ENCODE data around the gene DNAH2. TPM values are rescaled to one million over a fixed set of nuclear protein-coding genes. Genes with fewer than 3 reads are reported as not detected.

Gene DNAH2
- total RNA-seq, 4 donors from 2014 or later = 0.08 to 0.31 TPM; not detected in 2

- peaks cover 0 to 10% (median 0%) of the 10 kb centered on the region in 3 donors for H3K9me3 ChIP-seq
- H3K27me3 ChIP-seq = no peaks in the 10 kb centered on the region
- no peaks in the 10 kb centered on the region for H3K4me1 ChIP-seq
- no peak overlapping the region for H3K27ac ChIP-seq
- H3K36me3 ChIP-seq = peaks cover 3 to 41% of the 10 kb centered on the region in 2 donors
- WGBS, 2 donors (ENCODE audit: low coverage in 1 of 2) = 62 to 74% methylated on average over 6 to 10 of the region's 10 CpGs
- TF ChIP-seq POLR2AphosphoS5 (IDR thresholded peaks at IDR 0.05) (no peak), EP300 (IDR thresholded peaks at IDR 0.05) (no peak), POLR2A (IDR thresholded peaks at IDR 0.05) (no peak), CTCF (IDR thresholded peaks at IDR 0.05) (no peak)
- no peak for ATAC-seq
- no peak overlapping the region for H3K4me3 ChIP-seq
Measured at GRCh38 chr17:7677388-7678067, 40.0 kb upstream of the DNAH2 start.

- Histone ChIP-seq H3K4me3 (peak overlapping the region; percentile 77 to 84), H3K27me3 (no peaks in the 10 kb centered on the region), H3K4me1 (peaks cover 3 to 40% (median 15%) of the 10 kb centered on the region in 3 donors), H3K9me3 (no peaks in the 10 kb centered on the region), H3K27ac (peak overlapping the region; percentile 65 to 97 (median 96)), H3K36me3 (no peaks in the 10 kb centered on the region)
- 58 to 61% methylated on average over 14 to 15 of the region's 15 CpGs for WGBS, 2 donors (ENCODE audit: low coverage in 1 of 2)
- no peak for ATAC-seq
- TF ChIP-seq POLR2A (IDR thresholded peaks at IDR 0.05) (no peak), EP300 (IDR thresholded peaks at IDR 0.05) (no peak), POLR2AphosphoS5 (IDR thresholded peaks at IDR 0.05) (no peak), CTCF (IDR thresholded peaks at IDR 0.05) (no peak)
Measured at GRCh38 chr17:7684851-7685532, 32.6 kb upstream of the DNAH2 start.

- peak in 1 of 4 experiments; percentile 9 for TF ChIP-seq CTCF (IDR thresholded peaks at IDR 0.05)
- TF ChIP-seq EP300 (IDR thresholded peaks at IDR 0.05) = no peak
- TF ChIP-seq POLR2A (IDR thresholded peaks at IDR 0.05) = peak; percentile 38 to 40
- peak; percentile 83 for TF ChIP-seq POLR2AphosphoS5 (IDR thresholded peaks at IDR 0.05)
Measured at GRCh38 chr17:7685533-7686221, 31.9 kb upstream of the DNAH2 start.

GRCh38 chr17:7686222-7687071 lies 31.1 kb upstream of the DNAH2 start:
- no peaks in the 10 kb centered on the region for H3K9me3 ChIP-seq

More at GRCh38 chr17:7685533-7686221, 31.9 kb upstream of the DNAH2 start:
- WGBS, 2 donors (ENCODE audit: low coverage in 1 of 2) = 3 to 7% methylated on average over 21 to 41 of the region's 44 CpGs
- Histone ChIP-seq H3K4me1 (peaks cover 3 to 42% (median 15%) of the 10 kb centered on the region in 3 donors), H3K27me3 (no peaks in the 10 kb centered on the region), H3K4me3 (peak overlapping the region; percentile 77 to 84), H3K36me3 (peaks cover 0 to 6% of the 10 kb centered on the region in 2 donors), H3K27ac (peak overlapping the region; percentile 88 to 97 (median 96)), H3K9me3 (no peaks in the 10 kb centered on the region)
- peak; percentile 81 for ATAC-seq

More at GRCh38 chr17:7686222-7687071, 31.1 kb upstream of the DNAH2 start:
- 0 to 1% methylated on average over 5 to 20 of the region's 30 CpGs for WGBS, 2 donors (ENCODE audit: low coverage in 1 of 2)
- Histone ChIP-seq H3K27ac (peak overlapping the region; percentile 88 to 97 (median 96)), H3K36me3 (peaks cover 0 to 13% of the 10 kb centered on the region in 2 donors), H3K4me1 (peaks cover 3 to 42% (median 15%) of the 10 kb centered on the region in 3 donors), H3K4me3 (peak overlapping the region; percentile 77 to 84), H3K27me3 (no peaks in the 10 kb centered on the region)
- ATAC-seq = peak; percentile 63
- TF ChIP-seq POLR2A (IDR thresholded peaks at IDR 0.05) (peak; percentile 52 to 60), POLR2AphosphoS5 (IDR thresholded peaks at IDR 0.05) (peak; percentile 88), EP300 (IDR thresholded peaks at IDR 0.05) (no peak), CTCF (IDR thresholded peaks at IDR 0.05) (peak in 1 of 4 experiments; percentile 8)
